ENCODE measurements around the gene EIF4A2.
"Not testable (repeated sequence)": the region's sequence is repeated elsewhere in the genome, so short reads cannot be mapped to it uniquely, and the experiment has no call there.

Gene EIF4A2

GRCh38 chr3:186807231-186807630 is 23.9 kb downstream of the EIF4A2 start:
- H3K4me3 ChIP-seq (ENCODE audit: low read depth, low read length) = peak overlapping the region; percentile 93
- H3K4me1 ChIP-seq = no peaks in the 10 kb centered on the region
- H2AFZ ChIP-seq = peak overlapping the region; percentile 100
- no peaks in the 10 kb centered on the region for H3K36me3 ChIP-seq (ENCODE audit: control insufficient read depth, insufficient read depth, low read length)
- peak overlapping the region; percentile 94 for H3K27ac ChIP-seq
- H3K9me3 ChIP-seq (ENCODE audit: control insufficient read depth, low read length) = no peaks in the 10 kb centered on the region
- no peaks in the 10 kb centered on the region for H3K27me3 ChIP-seq (ENCODE audit: control insufficient read depth, insufficient read depth, low read length)
- no peak overlapping the region for H3K9ac ChIP-seq
- H3K4me2 ChIP-seq (ENCODE audit: low read length) = peak overlapping the region; percentile 79
- peaks cover 5% of the 10 kb centered on the region for H3K79me2 ChIP-seq
- no peak for TF ChIP-seq CTCF (IDR thresholded peaks at IDR 0.05)

GRCh38 chr3:186810336-186810996 is 27.1 kb downstream of the EIF4A2 start:
- Histone ChIP-seq H3K79me2 (peaks cover 3% of the 10 kb centered on the region), H3K27ac (no peak overlapping the region), H3K27me3 (ENCODE audit: control insufficient read depth, insufficient read depth, low read length) (no peaks in the 10 kb centered on the region)

GRCh38 chr3:186811313-186811712 is 27.9 kb downstream of the EIF4A2 start:
- H3K4me2 ChIP-seq (ENCODE audit: low read length); H3K4me1 ChIP-seq; H3K79me2 ChIP-seq; H3K9me3 ChIP-seq (ENCODE audit: control insufficient read depth, low read length); H3K9ac ChIP-seq; H3K27me3 ChIP-seq (ENCODE audit: control insufficient read depth, insufficient read depth, low read length); H2AFZ ChIP-seq; H3K36me3 ChIP-seq (ENCODE audit: control insufficient read depth, insufficient read depth, low read length); H3K27ac ChIP-seq; H3K4me3 ChIP-seq (ENCODE audit: low read depth, low read length): not testable (repeated sequence)

More at GRCh38 chr3:186810336-186810996, 27.1 kb downstream of the EIF4A2 start:
- no peak for TF ChIP-seq CTCF (IDR thresholded peaks at IDR 0.05)
- Histone ChIP-seq H3K4me3 (ENCODE audit: low read depth, low read length) (no peak overlapping the region), H3K9me3 (ENCODE audit: control insufficient read depth, low read length) (no peaks in the 10 kb centered on the region), H3K4me2 (ENCODE audit: low read length) (no peak overlapping the region), H3K4me1 (no peaks in the 10 kb centered on the region), H2AFZ (no peak overlapping the region), H3K36me3 (ENCODE audit: control insufficient read depth, insufficient read depth, low read length) (no peaks in the 10 kb centered on the region), H3K9ac (no peak overlapping the region)

- TF ChIP-seq CTCF (IDR thresholded peaks at IDR 0.05) = no peak
- H3K4me2 ChIP-seq (ENCODE audit: low read length) = no peak overlapping the region
- H3K27ac ChIP-seq = no peak overlapping the region
- H3K9ac ChIP-seq = no peak overlapping the region
- no peak overlapping the region for H2AFZ ChIP-seq
- no peaks in the 10 kb centered on the region for H3K9me3 ChIP-seq (ENCODE audit: control insufficient read depth, low read length)
- no peak overlapping the region for H3K4me3 ChIP-seq (ENCODE audit: low read depth, low read length)
- H3K79me2 ChIP-seq = no peaks in the 10 kb centered on the region
- no peaks in the 10 kb centered on the region for H3K4me1 ChIP-seq
- no peaks in the 10 kb centered on the region for H3K36me3 ChIP-seq (ENCODE audit: control insufficient read depth, insufficient read depth, low read length)
- no peaks in the 10 kb centered on the region for H3K27me3 ChIP-seq (ENCODE audit: control insufficient read depth, insufficient read depth, low read length)
Observed at GRCh38 chr3:186814100-186814499, 30.7 kb downstream of the EIF4A2 start.

- Histone ChIP-seq H3K36me3 (ENCODE audit: control insufficient read depth, insufficient read depth, low read length) (no peaks in the 10 kb centered on the region), H3K4me1 (no peaks in the 10 kb centered on the region), H3K9me3 (ENCODE audit: control insufficient read depth, low read length) (no peaks in the 10 kb centered on the region), H3K9ac (no peak overlapping the region), H3K4me2 (ENCODE audit: low read length) (no peak overlapping the region), H3K27ac (no peak overlapping the region), H3K4me3 (ENCODE audit: low read depth, low read length) (no peak overlapping the region), H3K79me2 (no peaks in the 10 kb centered on the region), H3K27me3 (ENCODE audit: control insufficient read depth, insufficient read depth, low read length) (no peaks in the 10 kb centered on the region), H2AFZ (no peak overlapping the region)
- no peak for TF ChIP-seq CTCF (IDR thresholded peaks at IDR 0.05)
Observed at GRCh38 chr3:186815435-186815834, 32.1 kb downstream of the EIF4A2 start.
